Measurements from ENCODE around the gene ZNF232. TPM values are rescaled to one million over a fixed set of nuclear protein-coding genes. Genes with fewer than 3 reads are reported as not detected.
"Not testable (repeated sequence)": the region's sequence is repeated elsewhere in the genome, so short reads cannot be mapped to it uniquely, and the experiment has no call there.

The ZNF232 gene
- total RNA-seq, 1 experiment from 2014 or later = 10.3 TPM

GRCh38 chr17:5127910-5128309 is 16.2 kb upstream of the ZNF232 start:
- Histone ChIP-seq H2AFZ (no peak overlapping the region), H3K4me3 (no peak overlapping the region), H3K27me3 (ENCODE audit: insufficient read depth, low read depth) (peaks cover 88% of the 10 kb centered on the region), H3K79me2 (ENCODE audit: low read depth) (no peaks in the 10 kb centered on the region), H3K36me3 (ENCODE audit: low read depth) (no peaks in the 10 kb centered on the region), H3K27ac (no peak overlapping the region), H3K9me3 (ENCODE audit: insufficient read depth, low read depth) (no peaks in the 10 kb centered on the region), H3K4me2 (no peak overlapping the region), H4K20me1 (ENCODE audit: insufficient read depth) (no peaks in the 10 kb centered on the region), H3K9me2 (ENCODE audit: insufficient read depth) (no peaks in the 10 kb centered on the region), H3F3A (ENCODE audit: insufficient read depth, low read depth) (no peaks in the 10 kb centered on the region), H3K4me1 (replicated peaks; ENCODE audit: insufficient read depth) (no peaks in the 10 kb centered on the region)
- TF ChIP-seq, protein P1, sequence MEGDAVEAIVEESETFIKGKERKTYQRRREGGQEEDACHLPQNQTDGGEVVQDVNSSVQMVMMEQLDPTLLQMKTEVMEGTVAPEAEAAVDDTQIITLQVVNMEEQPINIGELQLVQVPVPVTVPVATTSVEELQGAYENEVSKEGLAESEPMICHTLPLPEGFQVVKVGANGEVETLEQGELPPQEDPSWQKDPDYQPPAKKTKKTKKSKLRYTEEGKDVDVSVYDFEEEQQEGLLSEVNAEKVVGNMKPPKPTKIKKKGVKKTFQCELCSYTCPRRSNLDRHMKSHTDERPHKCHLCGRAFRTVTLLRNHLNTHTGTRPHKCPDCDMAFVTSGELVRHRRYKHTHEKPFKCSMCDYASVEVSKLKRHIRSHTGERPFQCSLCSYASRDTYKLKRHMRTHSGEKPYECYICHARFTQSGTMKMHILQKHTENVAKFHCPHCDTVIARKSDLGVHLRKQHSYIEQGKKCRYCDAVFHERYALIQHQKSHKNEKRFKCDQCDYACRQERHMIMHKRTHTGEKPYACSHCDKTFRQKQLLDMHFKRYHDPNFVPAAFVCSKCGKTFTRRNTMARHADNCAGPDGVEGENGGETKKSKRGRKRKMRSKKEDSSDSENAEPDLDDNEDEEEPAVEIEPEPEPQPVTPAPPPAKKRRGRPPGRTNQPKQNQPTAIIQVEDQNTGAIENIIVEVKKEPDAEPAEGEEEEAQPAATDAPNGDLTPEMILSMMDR (conservative IDR thresholded peaks at IDR 0.05) = no peak
- TF ChIP-seq EZH2 (IDR thresholded peaks at IDR 0.05; ENCODE audit: low read depth) = no peak
- ChIA-PET CTCF (no interaction called here), POLR2A (ENCODE audit: unreplicated experiment) (no interaction called here)
- intact Hi-C loops (cut with micrococcal nuclease; ENCODE audit: unreplicated experiment) = no loop called here
- no peak for DNase-seq
- no TSS peak for BruUV-seq (replicated peaks)

- Histone ChIP-seq H2AFZ (no peak overlapping the region), H3F3A (ENCODE audit: insufficient read depth, low read depth) (no peaks in the 10 kb centered on the region), H3K9me3 (ENCODE audit: insufficient read depth, low read depth) (no peaks in the 10 kb centered on the region), H3K36me3 (ENCODE audit: low read depth) (no peaks in the 10 kb centered on the region), H3K4me2 (no peak overlapping the region), H3K9me2 (ENCODE audit: insufficient read depth) (no peaks in the 10 kb centered on the region), H3K27ac (no peak overlapping the region), H3K79me2 (ENCODE audit: low read depth) (no peaks in the 10 kb centered on the region), H3K27me3 (ENCODE audit: insufficient read depth, low read depth) (peaks cover 79% of the 10 kb centered on the region), H4K20me1 (ENCODE audit: insufficient read depth) (no peaks in the 10 kb centered on the region), H3K4me1 (replicated peaks; ENCODE audit: insufficient read depth) (no peaks in the 10 kb centered on the region), H3K4me3 (no peak overlapping the region)
- intact Hi-C loops (cut with micrococcal nuclease; ENCODE audit: unreplicated experiment) = no loop called here
- DNase-seq = no peak
- TF ChIP-seq, protein P1 (conservative IDR thresholded peaks at IDR 0.05) = no peak
- TF ChIP-seq EZH2 (IDR thresholded peaks at IDR 0.05; ENCODE audit: low read depth) = no peak
- no TSS peak for BruUV-seq (replicated peaks)
- CTCF ChIA-PET = no interaction called here
- POLR2A ChIA-PET (ENCODE audit: unreplicated experiment) = no interaction called here
Observed at GRCh38 chr17:5126719-5127488, 15.2 kb upstream of the ZNF232 start.

GRCh38 chr17:5124896-5125295 is 13.2 kb upstream of the ZNF232 start:
- H3K4me1 ChIP-seq (replicated peaks; ENCODE audit: insufficient read depth); CTCF ChIA-PET; H3K9me3 ChIP-seq (ENCODE audit: insufficient read depth, low read depth); BruUV-seq (replicated peaks); DNase-seq; H4K20me1 ChIP-seq (ENCODE audit: insufficient read depth); H3F3A ChIP-seq (ENCODE audit: insufficient read depth, low read depth); H3K4me2 ChIP-seq; H3K36me3 ChIP-seq (ENCODE audit: low read depth); H3K4me3 ChIP-seq; H3K79me2 ChIP-seq (ENCODE audit: low read depth); intact Hi-C loops (cut with micrococcal nuclease; ENCODE audit: unreplicated experiment); POLR2A ChIA-PET (ENCODE audit: unreplicated experiment); H3K27ac ChIP-seq; H2AFZ ChIP-seq; H3K9me2 ChIP-seq (ENCODE audit: insufficient read depth): not testable (repeated sequence)
- peaks cover 78% of the 10 kb centered on the region for H3K27me3 ChIP-seq (ENCODE audit: insufficient read depth, low read depth)

- intact Hi-C loops (cut with micrococcal nuclease; ENCODE audit: unreplicated experiment); POLR2A ChIA-PET (ENCODE audit: unreplicated experiment); H3K4me1 ChIP-seq (replicated peaks; ENCODE audit: insufficient read depth); DNase-seq; H2AFZ ChIP-seq; H3K9me2 ChIP-seq (ENCODE audit: insufficient read depth); CTCF ChIA-PET; BruUV-seq (replicated peaks); H3K4me2 ChIP-seq; H4K20me1 ChIP-seq (ENCODE audit: insufficient read depth); H3K36me3 ChIP-seq (ENCODE audit: low read depth); H3K79me2 ChIP-seq (ENCODE audit: low read depth); H3F3A ChIP-seq (ENCODE audit: insufficient read depth, low read depth); H3K9me3 ChIP-seq (ENCODE audit: insufficient read depth, low read depth); H3K27ac ChIP-seq; H3K4me3 ChIP-seq: not testable (repeated sequence)
- peaks cover 76% of the 10 kb centered on the region for H3K27me3 ChIP-seq (ENCODE audit: insufficient read depth, low read depth)
Observed at GRCh38 chr17:5124125-5124760, 12.6 kb upstream of the ZNF232 start.

Measured in PC-9 (cell line).